Placental epithelial cell (primary cell): Measurements from ENCODE around the gene PLS3. TPM values are rescaled to one million over a fixed set of nuclear protein-coding genes. Genes with fewer than 3 reads are reported as not detected.

Experiments used
- small RNA-seq: library from RNA; depleted of rRNA; stranded (forward); fragments of <200 nt; gene quantifications from one replicate; pipeline ENCODE3, GENCODE V24; 2012
- total RNA-seq: library from RNA; depleted of rRNA; stranded (reverse); fragments of >200 nt; gene quantifications from 2 replicates; pipeline ENCODE4 v1.2.3, GENCODE V29; 2012

Gene PLS3, protein sequence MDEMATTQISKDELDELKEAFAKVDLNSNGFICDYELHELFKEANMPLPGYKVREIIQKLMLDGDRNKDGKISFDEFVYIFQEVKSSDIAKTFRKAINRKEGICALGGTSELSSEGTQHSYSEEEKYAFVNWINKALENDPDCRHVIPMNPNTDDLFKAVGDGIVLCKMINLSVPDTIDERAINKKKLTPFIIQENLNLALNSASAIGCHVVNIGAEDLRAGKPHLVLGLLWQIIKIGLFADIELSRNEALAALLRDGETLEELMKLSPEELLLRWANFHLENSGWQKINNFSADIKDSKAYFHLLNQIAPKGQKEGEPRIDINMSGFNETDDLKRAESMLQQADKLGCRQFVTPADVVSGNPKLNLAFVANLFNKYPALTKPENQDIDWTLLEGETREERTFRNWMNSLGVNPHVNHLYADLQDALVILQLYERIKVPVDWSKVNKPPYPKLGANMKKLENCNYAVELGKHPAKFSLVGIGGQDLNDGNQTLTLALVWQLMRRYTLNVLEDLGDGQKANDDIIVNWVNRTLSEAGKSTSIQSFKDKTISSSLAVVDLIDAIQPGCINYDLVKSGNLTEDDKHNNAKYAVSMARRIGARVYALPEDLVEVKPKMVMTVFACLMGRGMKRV
- total RNA-seq = 225 and 409 TPM in 2 replicates

DNA sequence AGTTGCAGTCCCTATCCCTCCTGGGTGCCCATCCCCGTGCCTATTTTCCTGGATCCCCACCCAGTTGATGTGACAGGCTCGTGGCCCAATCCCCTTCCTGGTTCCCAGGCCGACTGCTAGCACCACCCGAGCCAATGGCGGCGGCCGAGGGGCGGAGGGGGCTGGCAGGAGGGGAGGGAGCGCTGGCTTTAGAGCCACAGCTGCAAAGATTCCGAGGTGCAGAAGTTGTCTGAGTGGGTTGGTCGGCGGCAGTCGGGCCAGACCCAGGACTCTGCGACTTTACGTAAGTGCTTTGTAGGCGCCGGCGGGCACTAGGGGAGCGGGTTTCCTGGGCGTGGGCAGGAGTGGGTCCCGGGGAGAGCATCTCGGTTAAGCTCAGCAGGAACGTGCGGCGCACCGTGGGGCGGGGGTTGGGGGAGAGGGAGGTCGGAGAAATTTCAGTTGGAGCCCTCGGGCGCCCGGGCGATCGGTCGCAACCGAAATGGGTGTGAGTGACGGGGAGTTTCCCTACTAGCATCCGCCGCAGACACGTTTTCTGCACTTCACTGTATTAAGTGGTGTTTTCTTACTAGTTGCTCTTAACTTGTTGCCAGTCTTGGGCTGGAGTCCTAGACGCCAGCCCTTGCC is at the start of gene PLS3:
Gene PLS3, plus strand, starts transcription at position 197 of the 627 bp plus-strand sequence. CDS start 49,077 bp downstream, outside the sequence.

Small RNAs within 50 kb of the gene (small RNA-seq; reads per million reads assigned to genes)
- gene RF00264 = not detected
